ENCODE results near the gene NEDD4.

- TF ChIP-seq, protein P1, sequence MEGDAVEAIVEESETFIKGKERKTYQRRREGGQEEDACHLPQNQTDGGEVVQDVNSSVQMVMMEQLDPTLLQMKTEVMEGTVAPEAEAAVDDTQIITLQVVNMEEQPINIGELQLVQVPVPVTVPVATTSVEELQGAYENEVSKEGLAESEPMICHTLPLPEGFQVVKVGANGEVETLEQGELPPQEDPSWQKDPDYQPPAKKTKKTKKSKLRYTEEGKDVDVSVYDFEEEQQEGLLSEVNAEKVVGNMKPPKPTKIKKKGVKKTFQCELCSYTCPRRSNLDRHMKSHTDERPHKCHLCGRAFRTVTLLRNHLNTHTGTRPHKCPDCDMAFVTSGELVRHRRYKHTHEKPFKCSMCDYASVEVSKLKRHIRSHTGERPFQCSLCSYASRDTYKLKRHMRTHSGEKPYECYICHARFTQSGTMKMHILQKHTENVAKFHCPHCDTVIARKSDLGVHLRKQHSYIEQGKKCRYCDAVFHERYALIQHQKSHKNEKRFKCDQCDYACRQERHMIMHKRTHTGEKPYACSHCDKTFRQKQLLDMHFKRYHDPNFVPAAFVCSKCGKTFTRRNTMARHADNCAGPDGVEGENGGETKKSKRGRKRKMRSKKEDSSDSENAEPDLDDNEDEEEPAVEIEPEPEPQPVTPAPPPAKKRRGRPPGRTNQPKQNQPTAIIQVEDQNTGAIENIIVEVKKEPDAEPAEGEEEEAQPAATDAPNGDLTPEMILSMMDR (IDR thresholded peaks at IDR 0.05), result no peak
- TF ChIP-seq POLR2AphosphoS5 (IDR thresholded peaks at IDR 0.05; ENCODE audit: low read depth, low read length), result no peak
- no peak for TF ChIP-seq TCF7L2 (IDR thresholded peaks at IDR 0.05; ENCODE audit: low read depth, low read length)
These were observed 43.2 kb upstream of the NEDD4 start for GRCh38 chr15:56036546-56037067.

Measured in Panc1 (cell line).